Right lobe of liver (tissue), 4 donors: ENCODE data around the gene C2CD4C.

Experiments
- POLR2A ChIP-seq: fragments of 450-650 bp; IDR thresholded peaks from one replicate; pipeline ENCODE4 v1.6.1; 2017; ENCODE audit warnings: antibody characterized with exemption, mild to moderate bottlenecking
- TF ChIP-seq, protein P1 (sequence below), 4 donors: fragments of 200-600 bp in 3 of 4; fragments of 450-650 bp in 1 of 4; IDR thresholded peaks; one replicate each; pipeline versions ENCODE4 v1.5.1 to v1.8.0; 2016 to 2022; ENCODE audit warnings: antibody characterized with exemption in 4 of 4, mild to moderate bottlenecking in 2 of 4
- donor health status: DM: no; HTN: no; CAD: no.
- donor health status: DM: no; HTN: no; CAD: no.
- donor health status: DM: no; HTN: yes; CAD: no.

DNA sequence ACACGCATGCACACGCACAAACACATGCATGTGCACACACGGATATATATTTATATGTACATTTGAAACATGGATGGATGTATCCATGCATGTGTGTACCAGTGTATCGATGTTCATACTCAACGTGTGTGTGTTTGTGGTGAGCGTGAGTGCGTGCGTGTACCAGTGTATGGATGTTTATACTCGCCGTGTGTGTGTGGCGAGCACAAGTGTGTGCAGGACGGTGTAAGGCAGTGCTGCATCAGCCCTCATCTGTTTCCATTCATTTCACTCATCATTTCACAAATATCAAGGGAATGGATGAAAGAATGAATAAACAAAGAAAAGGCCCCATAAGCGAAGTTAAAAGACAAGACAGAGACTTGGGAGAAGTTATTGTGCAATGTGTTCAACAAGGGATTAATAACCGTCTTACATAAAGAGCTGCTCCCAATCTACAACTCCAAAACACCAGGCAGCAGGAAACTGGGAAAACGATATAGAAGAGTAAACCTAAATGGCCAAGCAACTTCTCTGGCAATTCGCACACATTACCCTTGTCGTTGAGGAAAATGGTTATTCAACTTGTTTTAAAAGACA is 42.7 kb downstream of the C2CD4C start:
- no peak for TF ChIP-seq POLR2A
- TF ChIP-seq, protein P1, sequence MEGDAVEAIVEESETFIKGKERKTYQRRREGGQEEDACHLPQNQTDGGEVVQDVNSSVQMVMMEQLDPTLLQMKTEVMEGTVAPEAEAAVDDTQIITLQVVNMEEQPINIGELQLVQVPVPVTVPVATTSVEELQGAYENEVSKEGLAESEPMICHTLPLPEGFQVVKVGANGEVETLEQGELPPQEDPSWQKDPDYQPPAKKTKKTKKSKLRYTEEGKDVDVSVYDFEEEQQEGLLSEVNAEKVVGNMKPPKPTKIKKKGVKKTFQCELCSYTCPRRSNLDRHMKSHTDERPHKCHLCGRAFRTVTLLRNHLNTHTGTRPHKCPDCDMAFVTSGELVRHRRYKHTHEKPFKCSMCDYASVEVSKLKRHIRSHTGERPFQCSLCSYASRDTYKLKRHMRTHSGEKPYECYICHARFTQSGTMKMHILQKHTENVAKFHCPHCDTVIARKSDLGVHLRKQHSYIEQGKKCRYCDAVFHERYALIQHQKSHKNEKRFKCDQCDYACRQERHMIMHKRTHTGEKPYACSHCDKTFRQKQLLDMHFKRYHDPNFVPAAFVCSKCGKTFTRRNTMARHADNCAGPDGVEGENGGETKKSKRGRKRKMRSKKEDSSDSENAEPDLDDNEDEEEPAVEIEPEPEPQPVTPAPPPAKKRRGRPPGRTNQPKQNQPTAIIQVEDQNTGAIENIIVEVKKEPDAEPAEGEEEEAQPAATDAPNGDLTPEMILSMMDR (IDR thresholded peaks at IDR 0.05), result no peak
